SU-DHL-6 (cell line): ENCODE measurements around the gene NUP210L.

Experiments used
- H2AFZ ChIP-seq: fragments of 200-600 bp; sonication (generic); 2 replicates; pipeline ENCODE4 v1.6.1; 2014; ENCODE audit warnings: low read depth, mild to moderate bottlenecking, moderate library complexity, mixed read lengths, antibody characterized with exemption, low read length; ENCODE audit not compliant: severe bottlenecking
- H3F3A ChIP-seq: fragments of 200-600 bp; shearing (Covaris generic); 2 replicates; pipeline ENCODE4 v1.6.0; 2016; ENCODE audit warnings: antibody characterized with exemption, mild to moderate bottlenecking; ENCODE audit not compliant: insufficient read depth
- H3K27ac ChIP-seq: fragments of 200-600 bp; sonication (generic); 2 replicates; pipeline ENCODE4 v1.5.1; 2016; ENCODE audit warnings: low read depth, mild to moderate bottlenecking, low read length, moderate library complexity, mixed read lengths
- H3K27me3 ChIP-seq: fragments of 200-600 bp; sonication (generic), shearing (Covaris generic); 2 replicates; pipeline ENCODE4 v1.6.0; 2014; ENCODE audit warnings: mild to moderate bottlenecking, low read length
- H3K36me3 ChIP-seq: fragments of 200-600 bp; sonication (generic); 2 replicates; pipeline ENCODE4 v1.6.1; 2014; ENCODE audit warnings: mild to moderate bottlenecking, low read length, mixed read lengths
- H3K4me2 ChIP-seq: fragments of 300-600, 200-600 bp; shearing (Covaris generic), sonication (generic); 2 replicates; pipeline ENCODE4 v1.6.0; 2014; ENCODE audit warnings: low read length, low read depth, mild to moderate bottlenecking; ENCODE audit not compliant: poor library complexity, severe bottlenecking
- H3K4me3 ChIP-seq: fragments of 200-600 bp; sonication (generic); 2 replicates; pipeline ENCODE4 v1.5.1; 2014; ENCODE audit warnings: antibody characterized with exemption, low read length, mild to moderate bottlenecking, mixed read lengths; ENCODE audit not compliant: insufficient read depth, poor library complexity, severe bottlenecking
- H3K79me2 ChIP-seq: fragments of 200-600 bp; sonication (generic); 2 replicates; pipeline ENCODE4 v1.6.1; 2014; ENCODE audit warnings: mild to moderate bottlenecking, low read length, moderate library complexity; ENCODE audit not compliant: insufficient read depth
- H3K9ac ChIP-seq: fragments of 200-600 bp; sonication (generic); 2 replicates; pipeline ENCODE4 v1.7.0; 2014; ENCODE audit warnings: mild to moderate bottlenecking, low read length
- H3K9me2 ChIP-seq: fragments of 200-600 bp; sonication (generic); replicated peaks from 2 replicates; pipeline ENCODE4 v1.6.1; 2014; ENCODE audit warnings: low read length; ENCODE audit not compliant: insufficient read depth
- H3K9me3 ChIP-seq: fragments of 200-600 bp; sonication (generic); 2 replicates; pipeline ENCODE4 v1.6.1; 2014; ENCODE audit warnings: low read length, mixed read lengths; ENCODE audit not compliant: insufficient read depth
- H4K20me1 ChIP-seq: fragments of 200-600 bp; sonication (generic); 2 replicates; pipeline ENCODE4 v1.6.1; 2014; ENCODE audit warnings: low read depth, mild to moderate bottlenecking, antibody characterized with exemption, low read length, moderate library complexity, mixed read lengths
- CTCF ChIP-seq: fragments of 200-600 bp; sonication (generic); IDR thresholded peaks from one replicate; pipeline ENCODE4 v1.5.1; 2017; ENCODE audit warnings: antibody characterized with exemption, mild to moderate bottlenecking, low read length, moderate library complexity; ENCODE audit not compliant: insufficient read depth, poor library complexity, severe bottlenecking
- EZH2phosphoT487 ChIP-seq: fragments of 200-600 bp; sonication (generic), shearing (Covaris generic); conservative IDR thresholded peaks from 2 replicates; pipeline ENCODE4 v1.6.1; 2018; ENCODE audit warnings: mild to moderate bottlenecking, antibody characterized with exemption, low read length, moderate library complexity, mixed read lengths

NUP210L gene

GRCh38 chr1:153968972-153969371 lies 185.9 kb downstream of the NUP210L start:
- no peaks in the 10 kb centered on the region for H4K20me1 ChIP-seq
- H3K4me2 ChIP-seq, result peak overlapping the region; percentile 77
- no peaks in the 10 kb centered on the region for H3K9me3 ChIP-seq
- H3K4me3 ChIP-seq, result peak overlapping the region; percentile 64
- H2AFZ ChIP-seq, result no peak overlapping the region
- no peaks in the 10 kb centered on the region for H3K9me2 ChIP-seq
- H3K79me2 ChIP-seq, result peaks cover 13% of the 10 kb centered on the region; the same call in 1 of the 2 replicates
- no peaks in the 10 kb centered on the region for H3K27me3 ChIP-seq
- H3K9ac ChIP-seq, result peak overlapping the region; percentile 83
- H3K27ac ChIP-seq, result no peak overlapping the region
- H3F3A ChIP-seq, result peaks cover 18% of the 10 kb centered on the region
- no peak for TF ChIP-seq EZH2phosphoT487
- no peak for TF ChIP-seq CTCF
- no peaks in the 10 kb centered on the region for H3K36me3 ChIP-seq

- H3K27ac ChIP-seq, result no peak overlapping the region
- H3K9me2 ChIP-seq, result no peaks in the 10 kb centered on the region
- no peaks in the 10 kb centered on the region for H4K20me1 ChIP-seq
- TF ChIP-seq CTCF (no peak), EZH2phosphoT487 (no peak)
- peak overlapping the region; percentile 77 for H3K4me2 ChIP-seq
- H3K4me3 ChIP-seq, result peak overlapping the region; percentile 64
- H3F3A ChIP-seq, result peaks cover 18% of the 10 kb centered on the region
- H3K79me2 ChIP-seq, result peaks cover 16% of the 10 kb centered on the region; the same call in 1 of the 2 replicates
- no peak overlapping the region for H2AFZ ChIP-seq
- H3K27me3 ChIP-seq, result no peaks in the 10 kb centered on the region
- no peaks in the 10 kb centered on the region for H3K36me3 ChIP-seq
- no peaks in the 10 kb centered on the region for H3K9me3 ChIP-seq
- peak overlapping the region; percentile 83 for H3K9ac ChIP-seq
Measured at GRCh38 chr1:153968408-153968807, 186.5 kb downstream of the NUP210L start.

- H3K9ac ChIP-seq, result peak overlapping the region; percentile 83
- H3K9me3 ChIP-seq, result no peaks in the 10 kb centered on the region
- peak overlapping the region; percentile 91 for H3K27ac ChIP-seq
- no peaks in the 10 kb centered on the region for H3K9me2 ChIP-seq
- H3K4me2 ChIP-seq, result peak overlapping the region; percentile 77
- H3K36me3 ChIP-seq, result no peaks in the 10 kb centered on the region
- TF ChIP-seq EZH2phosphoT487, result no peak
- no peak for TF ChIP-seq CTCF
- H3K4me3 ChIP-seq, result peak overlapping the region; percentile 64
- H3F3A ChIP-seq, result peaks cover 19% of the 10 kb centered on the region
- no peaks in the 10 kb centered on the region for H3K27me3 ChIP-seq
- no peaks in the 10 kb centered on the region for H4K20me1 ChIP-seq
- H2AFZ ChIP-seq, result peak overlapping the region; percentile 64
- H3K79me2 ChIP-seq, result peaks cover 19% of the 10 kb centered on the region; the same call in 1 of the 2 replicates
Measured at GRCh38 chr1:153968000-153968363, 186.9 kb downstream of the NUP210L start.
